ENCODE measurements around the gene HSPA12A.

Gene HSPA12A

DNA sequence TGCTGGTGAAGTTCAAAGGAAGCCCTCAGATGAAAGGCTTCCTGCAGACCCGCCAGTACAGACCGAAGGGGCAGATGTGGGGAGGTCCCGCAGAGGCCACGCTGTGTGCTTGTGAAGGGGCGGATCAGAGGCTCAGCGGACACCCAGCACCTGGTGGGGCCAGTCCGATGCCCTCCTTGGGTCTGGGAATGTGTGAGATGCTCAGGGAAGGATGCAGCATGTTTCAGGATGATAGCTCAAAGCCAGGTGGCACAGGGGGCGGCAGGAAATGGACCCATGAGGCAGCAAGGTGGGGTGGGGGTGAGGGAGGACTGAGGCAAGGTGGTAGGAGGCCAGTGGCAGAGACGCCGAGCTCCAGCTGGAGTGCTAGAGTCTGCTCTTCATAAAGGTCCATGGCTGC, 27.9 kb upstream of the HSPA12A start:
- FAIRE-seq = no peak

GRCh38 chr10:116769791-116770190, 27.4 kb upstream of the HSPA12A start:
- no peak for FAIRE-seq

DNA sequence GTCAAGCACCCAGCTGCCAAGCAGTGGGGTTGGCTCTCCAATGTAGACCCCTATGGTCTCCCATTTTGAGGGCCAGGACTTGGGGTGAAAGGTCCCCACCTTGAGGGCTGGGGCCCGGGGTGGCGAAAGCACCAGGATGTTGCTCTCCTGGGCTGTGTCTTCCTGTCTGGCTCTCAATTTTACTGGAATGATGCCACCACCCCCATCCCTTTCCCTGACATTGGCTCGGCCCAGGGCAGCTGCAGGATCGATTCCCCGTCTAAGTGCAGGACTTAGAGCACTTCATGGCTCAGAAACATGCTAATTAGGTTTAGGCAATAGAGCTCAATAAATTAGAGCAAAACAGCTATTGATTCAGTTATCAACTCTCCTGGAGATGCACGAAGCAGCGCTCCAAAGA, 27.0 kb upstream of the HSPA12A start:
- no peak for FAIRE-seq

DNA sequence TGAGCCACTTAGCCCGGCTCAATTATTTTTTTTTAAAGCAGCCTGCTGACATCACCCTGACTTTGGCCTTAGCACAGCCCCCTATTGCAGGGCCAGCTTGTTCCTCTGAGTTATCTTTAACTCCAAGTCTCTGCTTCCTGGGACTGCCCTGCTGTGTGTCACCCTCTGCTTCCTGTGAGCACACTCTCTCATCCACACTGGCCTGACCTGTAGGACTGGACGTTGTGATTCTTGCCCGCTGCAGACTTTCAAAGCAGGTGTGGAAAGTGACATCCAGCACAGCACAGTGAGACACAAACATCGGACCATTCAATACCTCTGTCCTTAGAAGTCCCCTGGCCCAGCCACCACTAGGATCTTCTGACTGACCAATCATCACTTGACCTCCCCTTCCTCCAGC, 26.4 kb upstream of the HSPA12A start:
- no peak for FAIRE-seq

- no peak for FAIRE-seq
Measured at GRCh38 chr10:116766837-116767634, 24.7 kb upstream of the HSPA12A start.

GRCh38 chr10:116766241-116766827, 24.0 kb upstream of the HSPA12A start:
- FAIRE-seq = no peak

DNA sequence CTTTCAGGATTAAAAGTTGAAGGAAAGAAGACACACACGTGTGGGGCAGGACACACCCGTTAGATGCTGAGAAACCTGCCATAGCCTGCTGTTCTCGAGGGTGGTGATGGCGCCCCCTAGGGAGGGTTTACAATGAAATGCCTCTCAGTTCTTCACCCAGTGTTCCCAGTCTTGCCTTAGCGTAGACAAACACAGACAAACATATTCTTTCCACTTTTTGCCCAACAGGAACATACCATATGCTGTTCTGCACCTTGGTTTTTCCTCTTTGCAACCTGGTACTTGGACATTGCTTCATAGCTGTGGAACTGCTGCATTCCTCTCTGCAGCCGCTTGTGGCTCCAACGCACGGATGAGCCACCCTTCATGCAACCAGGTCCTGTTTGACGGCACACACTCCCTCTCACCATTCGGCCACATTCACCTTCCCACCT, 23.3 kb upstream of the HSPA12A start:
- no peak for FAIRE-seq

DNA sequence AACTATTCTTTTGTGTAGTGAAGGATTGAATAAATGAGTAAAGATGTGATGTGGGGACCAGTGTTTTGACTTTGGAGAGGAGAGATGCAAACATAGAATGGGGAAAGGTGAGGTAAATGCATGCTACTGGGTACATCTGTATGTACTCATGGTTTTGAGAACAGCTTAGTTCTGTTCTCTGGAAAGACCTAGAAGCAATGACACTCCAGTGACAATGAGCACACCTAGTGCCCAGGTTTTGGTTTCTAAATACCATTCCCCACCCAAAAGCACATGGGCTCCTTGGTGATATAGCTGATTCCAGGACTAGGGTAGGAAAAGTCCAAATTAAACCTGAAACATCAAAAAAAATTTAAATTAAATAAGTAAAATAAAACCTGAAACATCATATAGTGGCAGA, 22.6 kb upstream of the HSPA12A start:
- FAIRE-seq = no peak

DNA sequence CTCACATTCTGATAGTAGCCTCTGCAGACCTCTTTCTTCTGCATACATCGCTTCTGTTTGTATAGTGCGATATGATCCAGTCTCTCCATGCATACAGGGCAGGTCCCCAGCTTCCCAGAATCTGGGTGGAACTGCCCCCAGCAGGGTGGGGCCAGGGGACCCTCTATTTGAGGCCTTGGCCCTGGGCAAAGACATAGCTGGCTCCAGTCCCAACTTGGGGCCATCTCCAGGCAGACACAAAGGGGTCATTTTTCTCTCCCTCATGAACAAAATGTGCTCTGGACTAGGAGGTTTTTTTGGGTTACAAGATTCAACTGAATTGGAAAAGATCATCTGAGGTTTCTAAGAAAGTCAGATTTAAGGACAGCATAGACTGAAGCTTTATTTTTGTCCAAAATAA, 21.1 kb upstream of the HSPA12A start:
- no peak for FAIRE-seq

GRCh38 chr10:116761883-116762282, 19.5 kb upstream of the HSPA12A start:
- FAIRE-seq = no peak

GRCh38 chr10:116760919-116761318, 18.6 kb upstream of the HSPA12A start:
- FAIRE-seq = no peak

- no peak for FAIRE-seq
Measured at GRCh38 chr10:116757246-116757645, 14.9 kb upstream of the HSPA12A start.

GRCh38 chr10:116756277-116756676, 13.9 kb upstream of the HSPA12A start:
- FAIRE-seq = no peak

DNA sequence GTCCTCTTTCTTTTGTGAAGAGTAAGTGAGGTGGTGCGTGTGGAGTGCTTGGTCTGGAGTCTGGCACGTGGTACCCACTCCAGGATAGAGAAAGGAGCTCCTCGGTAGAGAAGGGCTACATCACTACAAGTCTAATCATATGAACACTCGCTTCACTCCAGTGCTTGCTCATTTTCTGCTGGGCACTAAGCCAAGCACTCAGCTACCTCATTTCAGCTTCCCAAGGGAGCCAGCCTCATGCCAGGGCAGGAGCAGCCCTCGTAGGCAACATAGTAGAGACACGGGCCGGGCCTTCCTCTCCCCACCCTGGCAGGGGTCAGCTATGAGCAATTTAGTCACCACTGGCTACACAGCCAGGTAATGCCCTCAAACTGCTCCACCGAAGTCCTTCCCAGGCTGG, 11.4 kb upstream of the HSPA12A start:
- FAIRE-seq = no peak

DNA sequence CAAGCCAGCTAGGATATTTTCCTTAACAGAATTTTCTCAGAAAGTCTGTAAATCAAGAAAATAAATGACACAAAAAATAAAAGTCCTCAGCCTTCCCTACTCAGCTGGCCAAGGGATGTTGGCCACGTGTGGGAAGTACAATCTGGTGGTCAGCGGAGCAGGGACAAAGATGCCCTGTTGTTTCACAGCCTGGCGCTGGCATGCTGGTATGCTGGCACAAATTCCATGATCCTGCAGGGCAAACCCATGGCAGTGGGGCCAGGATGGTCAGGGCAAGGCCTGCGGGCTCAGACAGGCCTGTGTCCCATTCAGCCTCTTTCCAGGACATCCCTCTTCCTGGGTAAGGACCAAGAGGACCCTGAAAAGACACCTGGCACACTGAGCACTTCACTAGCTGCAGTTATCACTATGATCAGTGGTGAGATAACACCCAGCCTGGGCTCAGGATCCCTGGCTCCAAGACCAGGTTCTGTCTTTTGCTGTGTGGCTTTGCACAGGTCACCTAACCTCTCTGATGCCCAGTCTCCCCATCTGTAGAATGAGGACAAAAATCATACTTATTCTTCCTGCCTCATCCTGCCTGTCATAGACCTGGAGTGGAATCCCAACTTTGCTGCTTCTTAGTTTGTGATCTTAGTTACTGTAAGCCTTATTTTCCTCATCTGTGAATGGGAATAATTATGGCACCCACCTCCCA, 10.8 kb upstream of the HSPA12A start:
- FAIRE-seq = no peak

DNA sequence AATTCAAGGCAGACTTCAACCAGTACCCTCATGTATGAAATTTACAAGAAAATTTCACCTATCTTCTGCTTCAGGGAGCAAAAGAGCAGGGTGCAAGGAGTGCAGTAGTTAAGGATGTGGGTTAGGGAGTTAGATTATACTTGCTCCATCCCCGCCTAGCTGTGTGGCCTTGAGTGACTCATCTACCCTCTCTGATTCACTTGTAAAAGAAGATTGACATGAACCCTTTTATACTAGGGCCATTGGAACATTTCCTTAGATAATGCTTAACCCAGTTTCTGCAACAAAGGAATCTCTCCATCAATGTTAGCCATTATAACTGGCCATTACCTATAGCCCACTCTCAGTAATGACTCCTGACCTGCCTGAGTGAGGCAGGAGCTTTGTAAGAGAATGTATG, 10.2 kb upstream of the HSPA12A start:
- no peak for FAIRE-seq

DNA sequence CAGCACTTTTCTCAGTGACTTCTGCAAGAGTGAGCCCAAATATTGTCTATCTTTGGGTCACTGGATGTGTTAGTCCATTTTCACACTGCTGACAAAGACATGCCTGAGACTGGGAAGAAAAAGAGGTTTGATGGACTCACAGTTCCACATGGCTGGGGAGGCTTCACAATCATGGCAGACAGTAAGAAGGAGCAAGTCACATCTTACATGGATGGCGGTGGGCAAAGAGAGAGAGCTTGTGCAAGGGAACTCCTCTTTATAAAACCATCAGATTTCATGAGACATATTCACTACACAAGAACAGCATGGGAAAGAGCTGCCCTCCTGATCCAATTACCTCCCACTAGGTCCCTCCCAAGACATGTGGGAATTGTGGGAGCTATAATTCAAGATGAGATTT, 6.1 kb upstream of the HSPA12A start:
- no peak for FAIRE-seq

- FAIRE-seq = no peak
Measured at GRCh38 chr10:116748041-116748440, 5.7 kb upstream of the HSPA12A start.

- no peak for FAIRE-seq
Measured at GRCh38 chr10:116747325-116747724, 5.0 kb upstream of the HSPA12A start.

GRCh38 chr10:116744885-116745284, 2.5 kb upstream of the HSPA12A start:
- FAIRE-seq = no peak

GRCh38 chr10:116744163-116744753, 1.9 kb upstream of the HSPA12A start:
- no peak for FAIRE-seq

DNA sequence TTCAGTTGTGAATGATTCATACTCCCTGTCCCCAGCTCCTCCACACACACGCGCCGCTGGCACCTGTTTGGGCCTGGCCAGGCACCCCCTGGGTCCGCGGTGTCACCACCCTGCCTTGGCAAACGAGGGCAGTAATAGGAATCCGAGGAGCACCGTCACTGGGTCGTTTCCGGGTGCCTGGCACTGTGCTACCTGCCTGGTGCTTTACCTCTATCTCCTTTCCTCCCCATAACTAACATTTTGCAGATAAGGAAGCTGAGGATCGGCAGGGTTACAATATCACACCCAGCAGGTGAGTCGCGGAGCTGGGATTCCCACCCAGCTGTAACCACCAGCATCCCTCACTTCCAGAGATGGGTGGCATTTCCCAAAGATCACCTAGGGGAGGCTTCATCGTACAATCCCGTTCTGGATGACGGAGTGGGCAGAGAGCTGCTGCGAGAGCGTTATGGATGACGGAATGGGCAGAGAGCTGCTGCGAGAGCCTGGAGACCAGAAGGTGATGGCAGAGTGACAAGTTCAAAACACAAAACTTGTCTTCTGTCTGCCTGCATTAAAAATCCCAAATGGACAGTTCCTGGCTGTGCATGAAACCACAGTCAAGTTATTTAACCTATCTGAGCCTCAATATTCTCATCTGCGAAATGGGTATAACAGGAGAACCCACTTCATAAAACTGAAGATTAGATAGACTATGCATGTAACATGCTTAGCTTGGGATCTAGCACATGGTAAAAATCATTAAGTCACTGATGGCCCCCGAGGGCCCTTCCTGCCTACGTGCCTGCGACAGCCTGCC, 1.1 kb upstream of the HSPA12A start:
- FAIRE-seq = no peak

Data from TTC549 (cell line).